NCI-H2196 treated with DMSO at 0.1 percent for 48 hours (cell line): ENCODE data around the gene NFIA.
A peak's percentile ranks its signal among the peaks of the same experiment; 100 is the strongest.

Source experiments
- DNase-seq: peaks from one replicate; lab custom pipeline; 2025; ENCODE audit not compliant: unreplicated experiment; lab: John Stamatoyannopoulos, UW

Gene NFIA

GRCh38 chr1:61082311-61083012, at the start of gene NFIA:
TSS of gene NFIA (plus strand) at chr1:61082561.
- peak; percentile 48 for DNase-seq

GRCh38 chr1:61035880-61036279, 46.5 kb upstream of the NFIA start:
- no peak for DNase-seq

GRCh38 chr1:61042466-61043009, 39.8 kb upstream of the NFIA start:
- no peak for DNase-seq

- DNase-seq: peak; percentile 68
Observed at GRCh38 chr1:61043010-61043820, 39.1 kb upstream of the NFIA start.

- no peak for DNase-seq
Observed at GRCh38 chr1:61046434-61046833, 35.9 kb upstream of the NFIA start.

- DNase-seq: no peak
Observed at GRCh38 chr1:61047061-61047460, 35.3 kb upstream of the NFIA start.

- peak; percentile 85 for DNase-seq
Observed at GRCh38 chr1:61049850-61050540, 32.4 kb upstream of the NFIA start.

GRCh38 chr1:61050541-61051442, 31.6 kb upstream of the NFIA start:
- no peak for DNase-seq

GRCh38 chr1:61051443-61051718, 31.0 kb upstream of the NFIA start:
- DNase-seq: no peak

GRCh38 chr1:61051719-61052394, 30.5 kb upstream of the NFIA start:
- no peak for DNase-seq

GRCh38 chr1:61052395-61053225, 29.8 kb upstream of the NFIA start:
- no peak for DNase-seq

GRCh38 chr1:61053226-61053711, 29.1 kb upstream of the NFIA start:
- DNase-seq: no peak

- no peak for DNase-seq
Observed at GRCh38 chr1:61053712-61054600, 28.4 kb upstream of the NFIA start.

GRCh38 chr1:61054601-61054993, 27.8 kb upstream of the NFIA start:
- no peak for DNase-seq

GRCh38 chr1:61055110-61055614, 27.2 kb upstream of the NFIA start:
- DNase-seq: no peak

GRCh38 chr1:61056196-61056572, 26.2 kb upstream of the NFIA start:
- DNase-seq: no peak

GRCh38 chr1:61056573-61057439, 25.6 kb upstream of the NFIA start:
- DNase-seq: no peak
